ENCODE results near the gene CDKAL1. TPM values are rescaled to one million over a fixed set of nuclear protein-coding genes. Genes with fewer than 3 reads are reported as not detected.
"Not testable (repeated sequence)": the region's sequence is repeated elsewhere in the genome, so short reads cannot be mapped to it uniquely, and the experiment has no call there.

CDKAL1 gene
- total and polyA plus RNA-seq, 2 of the 13 experiments (the other 11 are each of a cell fraction or from before 2014, with no cell fraction given) = 9.5 to 27.7 TPM

DNA sequence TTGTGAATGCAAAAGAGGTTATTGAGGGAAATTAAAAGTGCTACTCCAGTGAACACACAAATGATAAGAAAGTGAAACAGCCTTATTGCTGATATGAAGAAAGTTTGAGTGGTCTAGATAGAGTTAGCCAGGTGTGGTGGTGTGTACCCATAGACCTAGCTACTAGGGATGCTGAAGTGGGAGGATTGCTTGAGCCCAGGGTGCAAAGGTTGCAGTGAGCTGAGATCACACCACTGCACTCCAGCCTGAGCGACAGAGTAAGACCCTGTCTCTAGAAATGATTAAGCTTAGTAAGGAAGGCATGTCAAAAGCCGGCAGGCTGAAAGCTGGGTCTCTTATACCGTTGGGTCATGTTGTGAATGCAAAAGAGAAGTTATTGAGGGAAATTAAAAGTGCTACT lies 389.8 kb downstream of the CDKAL1 start:
- FAIRE-seq = peak; percentile 88
- H3K27me3 ChIP-seq (ENCODE audit: control insufficient read depth in 1 of 2, insufficient read depth in 2 of 2, low read length in 2 of 2); H3K36me3 ChIP-seq (replicated peaks in 1 of 2; ENCODE audit: control insufficient read depth in 1 of 2, insufficient read depth in 2 of 2, low read length in 2 of 2); H3K4me3 ChIP-seq (replicated peaks in 1 of 3; ENCODE audit: insufficient read depth in 1 of 3, low read depth in 2 of 3, low read length in 3 of 3); in situ Hi-C loops (cut with HindIII; ENCODE audit: extremely low pct_ligation_motif_present, low pct_unique_long_range_greater_than_20kb); intact Hi-C loops (cut with micrococcal nuclease; ENCODE audit: unreplicated experiment); BruUV-seq (replicated peaks); CTCF ChIA-PET (ENCODE audit: low intra/inter-chr PET ratio, low total read pairs); H3K9me3 ChIP-seq (ENCODE audit: low read length); H4K20me1 ChIP-seq (ENCODE audit: insufficient read depth, low read length); H2AFZ ChIP-seq (ENCODE audit: low read length); H3K79me2 ChIP-seq (ENCODE audit: insufficient read depth, low read length); H3K9ac ChIP-seq (ENCODE audit: insufficient read depth, low read depth, low read length); TF ChIP-seq SOX6 (IDR thresholded peaks at IDR 0.05): not testable (repeated sequence)
- Histone ChIP-seq H3K27ac (ENCODE audit: extremely low read length, insufficient read depth, low read length) (peak overlapping the region; percentile 31), H3K4me2 (ENCODE audit: low read depth, low read length) (peak overlapping the region; percentile 21; the same call in 1 of the 2 replicates), H3K4me1 (ENCODE audit: insufficient read depth, low read length) (peaks cover 21% of the 10 kb centered on the region)
- WGBS (ENCODE audit: low lambda C conversion rate) = 23% methylated on average over 3 of the region's 3 CpGs
- ATAC-seq = peak; percentile 99
- POLR2A ChIA-PET = interaction anchor here (1.3 kb wide), 1 partner anchor 98 kb away, joined by 3 read pairs; no protein-coding TSS in a partner anchor
- peak; percentile 53 for DNase-seq (ENCODE audit: low spot score)
- TF ChIP-seq JUN (CRISPR knock-in tag; IDR thresholded peaks at IDR 0.05) = 0 out of 2 replicates have a peak, but pooled peaks have one; percentile 47
- peak; percentile 83 for TF ChIP-seq ZMYM4 (CRISPR knock-in tag; IDR thresholded peaks at IDR 0.05)
- TF ChIP-seq, protein P1, sequence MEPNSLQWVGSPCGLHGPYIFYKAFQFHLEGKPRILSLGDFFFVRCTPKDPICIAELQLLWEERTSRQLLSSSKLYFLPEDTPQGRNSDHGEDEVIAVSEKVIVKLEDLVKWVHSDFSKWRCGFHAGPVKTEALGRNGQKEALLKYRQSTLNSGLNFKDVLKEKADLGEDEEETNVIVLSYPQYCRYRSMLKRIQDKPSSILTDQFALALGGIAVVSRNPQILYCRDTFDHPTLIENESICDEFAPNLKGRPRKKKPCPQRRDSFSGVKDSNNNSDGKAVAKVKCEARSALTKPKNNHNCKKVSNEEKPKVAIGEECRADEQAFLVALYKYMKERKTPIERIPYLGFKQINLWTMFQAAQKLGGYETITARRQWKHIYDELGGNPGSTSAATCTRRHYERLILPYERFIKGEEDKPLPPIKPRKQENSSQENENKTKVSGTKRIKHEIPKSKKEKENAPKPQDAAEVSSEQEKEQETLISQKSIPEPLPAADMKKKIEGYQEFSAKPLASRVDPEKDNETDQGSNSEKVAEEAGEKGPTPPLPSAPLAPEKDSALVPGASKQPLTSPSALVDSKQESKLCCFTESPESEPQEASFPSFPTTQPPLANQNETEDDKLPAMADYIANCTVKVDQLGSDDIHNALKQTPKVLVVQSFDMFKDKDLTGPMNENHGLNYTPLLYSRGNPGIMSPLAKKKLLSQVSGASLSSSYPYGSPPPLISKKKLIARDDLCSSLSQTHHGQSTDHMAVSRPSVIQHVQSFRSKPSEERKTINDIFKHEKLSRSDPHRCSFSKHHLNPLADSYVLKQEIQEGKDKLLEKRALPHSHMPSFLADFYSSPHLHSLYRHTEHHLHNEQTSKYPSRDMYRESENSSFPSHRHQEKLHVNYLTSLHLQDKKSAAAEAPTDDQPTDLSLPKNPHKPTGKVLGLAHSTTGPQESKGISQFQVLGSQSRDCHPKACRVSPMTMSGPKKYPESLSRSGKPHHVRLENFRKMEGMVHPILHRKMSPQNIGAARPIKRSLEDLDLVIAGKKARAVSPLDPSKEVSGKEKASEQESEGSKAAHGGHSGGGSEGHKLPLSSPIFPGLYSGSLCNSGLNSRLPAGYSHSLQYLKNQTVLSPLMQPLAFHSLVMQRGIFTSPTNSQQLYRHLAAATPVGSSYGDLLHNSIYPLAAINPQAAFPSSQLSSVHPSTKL (CRISPR knock-in tag; IDR thresholded peaks at IDR 0.05) = peak; percentile 34; the same call in 1 of the 2 replicates
- peak; percentile 89 for TF ChIP-seq ZNF605 (CRISPR knock-in tag; IDR thresholded peaks at IDR 0.05)
- 0 out of 2 replicates have a peak, but pooled peaks have one; percentile 32 for TF ChIP-seq ZNF292 (CRISPR knock-in tag; IDR thresholded peaks at IDR 0.05; ENCODE audit: borderline replicate concordance, low read depth)
- TF ChIP-seq SOX6 (CRISPR knock-in tag; IDR thresholded peaks at IDR 0.05) = 0 out of 2 replicates have a peak, but pooled peaks have one; percentile 12
- 0 out of 2 replicates have a peak, but pooled peaks have one; percentile 31 for TF ChIP-seq ZNF629 (CRISPR knock-in tag; conservative IDR thresholded peaks at IDR 0.05)
- TF ChIP-seq GATAD2A (CRISPR knock-in tag; IDR thresholded peaks at IDR 0.05) = peak; percentile 34; the same call in 1 of the 2 replicates
- 0 out of 2 replicates have a peak, but pooled peaks have one; percentile 17 for TF ChIP-seq SAP130 (CRISPR knock-in tag; IDR thresholded peaks at IDR 0.05; ENCODE audit: low read depth)
- peak; percentile 41; the same call in 1 of the 2 replicates for TF ChIP-seq ZNF460 (CRISPR knock-in tag; IDR thresholded peaks at IDR 0.05; ENCODE audit: borderline replicate concordance)
- TF ChIP-seq, protein P2, sequence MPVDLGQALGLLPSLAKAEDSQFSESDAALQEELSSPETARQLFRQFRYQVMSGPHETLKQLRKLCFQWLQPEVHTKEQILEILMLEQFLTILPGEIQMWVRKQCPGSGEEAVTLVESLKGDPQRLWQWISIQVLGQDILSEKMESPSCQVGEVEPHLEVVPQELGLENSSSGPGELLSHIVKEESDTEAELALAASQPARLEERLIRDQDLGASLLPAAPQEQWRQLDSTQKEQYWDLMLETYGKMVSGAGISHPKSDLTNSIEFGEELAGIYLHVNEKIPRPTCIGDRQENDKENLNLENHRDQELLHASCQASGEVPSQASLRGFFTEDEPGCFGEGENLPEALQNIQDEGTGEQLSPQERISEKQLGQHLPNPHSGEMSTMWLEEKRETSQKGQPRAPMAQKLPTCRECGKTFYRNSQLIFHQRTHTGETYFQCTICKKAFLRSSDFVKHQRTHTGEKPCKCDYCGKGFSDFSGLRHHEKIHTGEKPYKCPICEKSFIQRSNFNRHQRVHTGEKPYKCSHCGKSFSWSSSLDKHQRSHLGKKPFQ (CRISPR knock-in tag; IDR thresholded peaks at IDR 0.05; ENCODE audit: insufficient replicate concordance) = peak; percentile 90
- peak; percentile 91 for TF ChIP-seq HNF4A (CRISPR knock-in tag; IDR thresholded peaks at IDR 0.05)
- peak; percentile 66 for TF ChIP-seq HNF4G (IDR thresholded peaks at IDR 0.05; ENCODE audit: borderline replicate concordance, low read depth, low read length)
- peak; percentile 41; the same call in 1 of the 2 replicates for TF ChIP-seq HNF4G (CRISPR knock-in tag; IDR thresholded peaks at IDR 0.05; ENCODE audit: borderline replicate concordance, low read depth)
- TF ChIP-seq SALL1 (CRISPR knock-in tag; IDR thresholded peaks at IDR 0.05) = peak; percentile 59
- peak; percentile 71; the same call in 1 of the 2 replicates for TF ChIP-seq ZNF644 (CRISPR knock-in tag; IDR thresholded peaks at IDR 0.05; ENCODE audit: low read depth)
- 0 out of 2 replicates have a peak, but pooled peaks have one; percentile 11 for TF ChIP-seq CEBPG (CRISPR knock-in tag; IDR thresholded peaks at IDR 0.05)
